SK-N-SH treated with all-trans-retinoic acid at 6 μM for 48 hours (cell line): ENCODE data around the gene SGO1.

ENCODE experiments used
- CREB5 ChIP-seq: fragments of 250-450 bp; sonication (Bioruptor Pico); IDR thresholded peaks from 2 replicates; pipeline ENCODE4 v1.5.1; 2020; ENCODE audit warnings: low read depth, mild to moderate bottlenecking, moderate library complexity
- TCF4 ChIP-seq: fragments of 250-450 bp; sonication (Bioruptor Pico); IDR thresholded peaks from 2 replicates; pipeline ENCODE4 v1.8.0; 2021; ENCODE audit warnings: mild to moderate bottlenecking, moderate library complexity, borderline replicate concordance
- TOX ChIP-seq: fragments of 250-450 bp; sonication (Bioruptor Pico); IDR thresholded peaks from 2 replicates; pipeline ENCODE4 v1.8.0; 2021; ENCODE audit warnings: mild to moderate bottlenecking, moderate library complexity, borderline replicate concordance
- ZC3H10 ChIP-seq: fragments of 250-450 bp; sonication (Bioruptor Pico); IDR thresholded peaks from 2 replicates; pipeline ENCODE4 v1.5.1; 2021; ENCODE audit warnings: mild to moderate bottlenecking, moderate library complexity
- TF ChIP-seq, protein P1 (sequence below): fragments of 250-450 bp; sonication (Bioruptor Pico); IDR thresholded peaks from 2 replicates; pipeline ENCODE4 v1.8.0; 2020; ENCODE audit warnings: mild to moderate bottlenecking, moderate library complexity, borderline replicate concordance

GRCh38 chr3:20128358-20128757 is 57.6 kb downstream of the SGO1 start:
- no peak for TF ChIP-seq CREB5 (CRISPR knock-in tag)
- TF ChIP-seq TOX, result no peak
- TF ChIP-seq TCF4 (CRISPR knock-in tag), result no peak
- no peak for TF ChIP-seq ZC3H10 (CRISPR knock-in tag)
- TF ChIP-seq, protein P1, sequence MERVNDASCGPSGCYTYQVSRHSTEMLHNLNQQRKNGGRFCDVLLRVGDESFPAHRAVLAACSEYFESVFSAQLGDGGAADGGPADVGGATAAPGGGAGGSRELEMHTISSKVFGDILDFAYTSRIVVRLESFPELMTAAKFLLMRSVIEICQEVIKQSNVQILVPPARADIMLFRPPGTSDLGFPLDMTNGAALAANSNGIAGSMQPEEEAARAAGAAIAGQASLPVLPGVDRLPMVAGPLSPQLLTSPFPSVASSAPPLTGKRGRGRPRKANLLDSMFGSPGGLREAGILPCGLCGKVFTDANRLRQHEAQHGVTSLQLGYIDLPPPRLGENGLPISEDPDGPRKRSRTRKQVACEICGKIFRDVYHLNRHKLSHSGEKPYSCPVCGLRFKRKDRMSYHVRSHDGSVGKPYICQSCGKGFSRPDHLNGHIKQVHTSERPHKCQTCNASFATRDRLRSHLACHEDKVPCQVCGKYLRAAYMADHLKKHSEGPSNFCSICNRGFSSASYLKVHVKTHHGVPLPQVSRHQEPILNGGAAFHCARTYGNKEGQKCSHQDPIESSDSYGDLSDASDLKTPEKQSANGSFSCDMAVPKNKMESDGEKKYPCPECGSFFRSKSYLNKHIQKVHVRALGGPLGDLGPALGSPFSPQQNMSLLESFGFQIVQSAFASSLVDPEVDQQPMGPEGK (CRISPR knock-in tag), result no peak
